Measurements from ENCODE around the gene VWCE. TPM values are rescaled to one million over a fixed set of nuclear protein-coding genes. Genes with fewer than 3 reads are reported as not detected.

Gene VWCE
- total and polyA plus RNA-seq, 2 donors from 2014 or later: 0.32 to 1.2 TPM

DNA sequence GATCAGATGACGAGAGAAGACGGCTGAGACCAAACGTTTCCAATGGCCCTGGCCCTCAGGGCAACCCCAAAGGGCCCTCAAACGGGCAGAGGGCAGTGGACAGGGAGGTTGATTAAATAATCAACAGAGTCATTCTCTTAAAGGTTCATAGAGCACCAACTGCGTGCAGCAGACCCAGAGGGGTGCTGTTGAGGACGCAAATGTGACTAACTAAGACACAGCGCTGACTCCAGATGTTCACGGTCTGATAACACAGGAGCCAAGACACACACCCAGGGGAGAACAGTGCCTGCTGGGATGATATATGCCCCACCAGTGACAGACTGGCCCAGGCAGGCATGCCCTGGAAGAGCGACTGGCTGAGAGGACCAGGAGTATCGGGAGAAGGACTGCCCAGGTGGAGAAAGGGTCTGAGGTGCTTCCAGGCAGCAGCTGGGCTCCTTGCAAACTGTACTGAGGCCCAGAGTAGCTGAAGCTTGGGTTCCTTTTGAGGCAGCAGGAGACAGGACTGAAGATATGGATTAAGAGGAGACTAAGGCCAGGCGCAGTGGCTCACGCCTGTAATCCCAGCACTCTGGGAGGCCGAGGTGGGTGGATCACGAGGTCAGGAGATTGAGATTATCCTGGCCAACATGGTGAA lies 7.7 kb downstream of the VWCE start:
- Histone ChIP-seq H3K4me1 (ENCODE audit: control insufficient read depth in 2 of 3, insufficient read depth in 2 of 3, low read depth in 1 of 3, low read length in 3 of 3) (peaks cover 0 to 4% (median 0%) of the 10 kb centered on the region in 3 donors), H3K9ac (ENCODE audit: low read length in 3 of 3) (no peak overlapping the region), H3K27me3 (ENCODE audit: control insufficient read depth, insufficient read depth, low read length) (no peaks in the 10 kb centered on the region), H3K9me3 (ENCODE audit: control insufficient read depth in 2 of 3, insufficient read depth in 1 of 3, low read length in 3 of 3) (no peaks in the 10 kb centered on the region), H3K4me3 (ENCODE audit: low read length in 3 of 3) (no peak overlapping the region), H3K36me3 (ENCODE audit: control insufficient read depth in 2 of 3, insufficient read depth in 3 of 3, low read length in 3 of 3) (no peaks in the 10 kb centered on the region), H3K27ac (ENCODE audit: low read depth in 2 of 2, low read length in 2 of 2) (no peak overlapping the region)
- no peak for DNase-seq
- intact Hi-C loops (cut with DNase I): no loop called here
- TF ChIP-seq CTCF (IDR thresholded peaks at IDR 0.05; ENCODE audit: borderline replicate concordance, extremely low read depth, insufficient read depth): no peak
- FAIRE-seq: no peak

DNA sequence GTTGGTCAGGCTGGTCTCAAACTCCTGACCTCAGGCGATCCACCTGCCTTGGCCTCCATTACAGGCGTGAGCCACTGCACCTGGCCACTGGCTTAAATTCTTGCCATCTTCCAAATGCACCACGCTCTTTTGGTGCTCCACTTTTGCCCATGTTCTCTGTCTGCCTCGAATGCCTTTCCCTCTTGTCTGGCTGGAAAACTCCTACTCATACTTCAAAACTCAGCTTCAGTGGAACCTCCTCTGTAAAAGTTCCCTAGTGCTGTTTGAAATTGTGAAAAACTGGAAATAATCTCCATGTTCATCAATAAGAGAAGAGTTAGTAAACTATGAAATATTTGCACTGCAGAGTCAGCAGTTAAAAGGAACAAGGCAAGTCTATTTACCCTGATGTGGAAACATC lies 11.5 kb downstream of the VWCE start:
- Histone ChIP-seq H3K4me1 (ENCODE audit: control insufficient read depth in 2 of 3, insufficient read depth in 2 of 3, low read depth in 1 of 3, low read length in 3 of 3) (peaks cover 0 to 4% (median 0%) of the 10 kb centered on the region in 3 donors), H3K36me3 (ENCODE audit: control insufficient read depth in 2 of 3, insufficient read depth in 3 of 3, low read length in 3 of 3) (no peaks in the 10 kb centered on the region), H3K9ac (ENCODE audit: low read length in 3 of 3) (no peak overlapping the region), H3K27ac (ENCODE audit: low read depth in 2 of 2, low read length in 2 of 2) (no peak overlapping the region), H3K4me3 (ENCODE audit: low read length in 3 of 3) (no peak overlapping the region), H3K27me3 (ENCODE audit: control insufficient read depth, insufficient read depth, low read length) (no peaks in the 10 kb centered on the region), H3K9me3 (ENCODE audit: control insufficient read depth in 2 of 3, insufficient read depth in 1 of 3, low read length in 3 of 3) (no peaks in the 10 kb centered on the region)
- FAIRE-seq (no peak), DNase-seq (no peak)
- TF ChIP-seq CTCF (IDR thresholded peaks at IDR 0.05; ENCODE audit: borderline replicate concordance, extremely low read depth, insufficient read depth): no peak
- intact Hi-C loops (cut with DNase I): no loop called here

GRCh38 chr11:61281581-61282250 lies 13.4 kb downstream of the VWCE start:
- Histone ChIP-seq H3K9ac (ENCODE audit: low read length in 3 of 3) (no peak overlapping the region), H3K27me3 (ENCODE audit: control insufficient read depth, insufficient read depth, low read length) (no peaks in the 10 kb centered on the region)
- intact Hi-C loops (cut with DNase I): no loop called here

More at GRCh38 chr11:61281581-61282250, 13.4 kb downstream of the VWCE start:
- Histone ChIP-seq H3K27ac (ENCODE audit: low read depth in 2 of 2, low read length in 2 of 2) (no peak overlapping the region), H3K4me1 (ENCODE audit: control insufficient read depth in 2 of 3, insufficient read depth in 2 of 3, low read depth in 1 of 3, low read length in 3 of 3) (no peaks in the 10 kb centered on the region), H3K4me3 (ENCODE audit: low read length in 3 of 3) (no peak overlapping the region), H3K36me3 (ENCODE audit: control insufficient read depth in 2 of 3, insufficient read depth in 3 of 3, low read length in 3 of 3) (no peaks in the 10 kb centered on the region), H3K9me3 (ENCODE audit: control insufficient read depth in 2 of 3, insufficient read depth in 1 of 3, low read length in 3 of 3) (no peaks in the 10 kb centered on the region)
- no peak for TF ChIP-seq CTCF (IDR thresholded peaks at IDR 0.05; ENCODE audit: borderline replicate concordance, extremely low read depth, insufficient read depth)
- FAIRE-seq: no peak
- peak in 4 of 5 donors; percentile 58 to 87 (median 74) for DNase-seq
